ENCODE data around the gene PRUNE2.

Gene PRUNE2

GRCh38 chr9:76571743-76572146, 334.2 kb downstream of the PRUNE2 start:
- DNase-seq (ENCODE audit: low read depth in 2 of 2), result no peak

GRCh38 chr9:76571288-76571687, 334.6 kb downstream of the PRUNE2 start:
- no peak for DNase-seq (ENCODE audit: low read depth in 2 of 2)

GRCh38 chr9:76570826-76571225, 335.1 kb downstream of the PRUNE2 start:
- no peak for DNase-seq (ENCODE audit: low read depth in 2 of 2)

- DNase-seq (ENCODE audit: low read depth in 2 of 2), result no peak
Observed at GRCh38 chr9:76567086-76567485, 338.8 kb downstream of the PRUNE2 start.

- DNase-seq (ENCODE audit: low read depth in 2 of 2), result no peak
Observed at GRCh38 chr9:76564297-76564696, 341.6 kb downstream of the PRUNE2 start.

- no peak for DNase-seq (ENCODE audit: low read depth in 2 of 2)
Observed at GRCh38 chr9:76562511-76562911, 343.4 kb downstream of the PRUNE2 start.

- no peak for DNase-seq (ENCODE audit: low read depth in 2 of 2)
Observed at GRCh38 chr9:76561900-76562299, 344.0 kb downstream of the PRUNE2 start.
